H1 (cell line): Measurements from ENCODE around the gene CDH15. TPM values are rescaled to one million over a fixed set of nuclear protein-coding genes. Genes with fewer than 3 reads are reported as not detected.

Source experiments
- CBX8 ChIP-seq: fragments of 300-800, 300-1000 bp; sonication (generic); IDR thresholded peaks from 2 replicates; pipeline ENCODE4 v1.7.1; 2016; ENCODE audit warnings: low read depth, low read length, borderline replicate concordance
- CEBPB ChIP-seq: IDR thresholded peaks from 2 replicates; pipeline ENCODE4 v1.6.1; 2012; ENCODE audit warnings: low read depth, low read length
- TBP ChIP-seq: IDR thresholded peaks from 2 replicates; pipeline ENCODE4 v1.6.1; 2011; ENCODE audit warnings: low read depth, low read length, improper control_type of control experiment
- polyA plus RNA-seq, 7 experiments: library from polyadenylated mRNA; depleted of rRNA in 3 of 7; stranded (reverse) in 5 of 7; unstranded in 2 of 7; fragments of >200 nt in 5 of 7; fragments of 200-250 nt in 2 of 7; gene quantifications; 1 replicate in 5 of 7; 2 replicates in 1 of 7; 4 replicates in 1 of 7; pipeline versions ENCODE4 v1.2.1 to v1.2.3, GENCODE V29; 2011 to 2013; ENCODE audit warnings: missing spikeins in 2 of 7, mixed read lengths in 2 of 7
- total RNA-seq: library from RNA; stranded (reverse); fragmentation: NEBNext Ultra II Directional; extraction: Animal tissue kit (Norgen Biotek cat#: 25700); gene quantifications from 2 replicates; pipeline ENCODE4 v1.2.1, GENCODE V29; 2021

The CDH15 gene
- total and polyA plus RNA-seq, 2 of the 8 experiments (the other 6 are each of a cell fraction or from before 2014, with no cell fraction given) = 0.50 to 0.82 TPM

DNA sequence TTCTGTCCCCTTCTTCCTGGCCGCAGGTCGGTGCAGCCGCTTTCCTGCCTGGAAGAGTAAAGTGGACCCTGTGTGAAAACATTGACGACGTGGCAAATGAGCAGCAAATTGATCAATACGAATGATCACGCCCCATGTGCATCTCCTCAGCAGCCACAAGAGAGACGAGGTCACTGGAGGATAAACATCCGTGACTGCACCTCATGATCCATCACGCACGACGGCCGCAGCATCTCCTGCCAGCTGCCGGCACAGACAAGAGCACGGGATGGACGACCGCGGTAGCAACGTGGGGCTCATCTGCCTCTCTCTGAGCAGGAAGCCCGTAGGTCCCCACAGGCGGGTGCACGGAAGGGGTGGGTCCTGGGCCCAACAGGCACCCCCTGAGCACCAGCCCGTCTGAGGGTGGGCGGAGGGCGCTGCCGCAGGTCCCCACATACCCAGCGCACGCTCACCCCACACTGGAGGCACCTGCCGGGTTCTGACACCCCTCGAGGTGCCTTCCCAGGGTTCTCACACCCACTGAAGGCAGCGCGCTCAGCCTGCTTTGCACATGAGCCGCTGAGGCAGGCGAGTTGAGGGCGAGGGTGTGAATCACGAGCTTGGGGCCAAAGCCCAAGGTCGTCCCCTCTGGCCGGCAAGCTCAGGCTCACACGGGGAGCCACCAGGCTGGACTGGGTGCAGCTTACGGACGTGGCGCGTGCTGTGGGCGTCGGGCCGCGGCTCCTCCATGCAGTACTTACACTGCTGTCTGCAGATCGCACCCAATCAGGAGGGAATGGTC, 12.3 kb upstream of the CDH15 start (continued):
- TF ChIP-seq CBX8 = no peak
- no peak for TF ChIP-seq CEBPB
- TF ChIP-seq TBP = no peak
